Measurements from ENCODE around the gene EEPD1. TPM values are rescaled to one million over a fixed set of nuclear protein-coding genes. Genes with fewer than 3 reads are reported as not detected.

The EEPD1 gene
- total RNA-seq, 1 donor from 2014 or later = 0.61 TPM

DNA sequence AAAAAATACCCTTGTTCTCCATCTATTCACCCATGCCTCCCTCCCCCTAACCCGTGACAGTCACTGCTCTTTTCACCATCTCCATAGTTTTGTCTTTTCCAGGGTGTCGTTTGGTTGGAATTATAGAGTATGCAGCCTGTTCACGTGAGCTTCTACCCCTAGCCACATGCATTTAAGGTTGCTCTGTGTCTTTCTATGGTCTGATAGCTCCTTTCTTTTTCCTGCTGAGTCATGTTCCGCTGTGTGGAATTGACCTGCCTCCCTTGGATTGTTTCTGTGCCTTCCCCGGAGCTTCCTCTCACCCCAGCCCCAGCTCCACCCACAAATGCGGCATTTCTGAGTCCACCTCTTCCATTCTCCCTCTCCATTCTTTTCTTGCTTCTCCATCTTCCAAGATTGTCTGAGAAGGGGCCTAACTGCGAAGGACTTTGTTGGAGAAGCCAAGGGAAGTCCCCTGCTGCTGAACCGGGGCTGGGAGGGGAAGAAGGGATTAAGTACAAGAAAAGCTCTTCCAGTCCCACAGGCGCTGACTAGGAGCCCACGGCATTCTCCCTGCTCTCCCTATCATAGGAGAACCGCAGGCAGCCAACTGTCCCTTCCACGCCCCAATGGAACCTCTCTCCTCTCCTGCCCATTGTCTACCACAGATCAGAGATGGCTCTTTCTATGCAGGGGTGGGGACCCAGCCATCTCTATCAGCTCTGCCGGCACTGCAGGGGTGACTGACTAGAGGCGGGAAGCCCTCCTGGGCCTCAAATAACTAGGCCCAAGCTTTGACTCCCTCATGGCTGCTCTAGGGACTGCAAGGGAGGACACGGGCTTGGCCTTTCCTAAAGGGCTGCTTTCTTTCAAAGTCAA lies 149.1 kb downstream of the EEPD1 start:
- Mint-ChIP-seq H3K27ac (no peak overlapping the region), H3K4me3 (no peak overlapping the region), H3K27me3 (no peaks in the 10 kb centered on the region), H3K9me3 (no peaks in the 10 kb centered on the region), H3K36me3 (ENCODE audit: low read depth) (peaks cover 5% of the 10 kb centered on the region), H3K4me1 (no peaks in the 10 kb centered on the region)
- DNase-seq = no peak
- intact Hi-C loops (cut with micrococcal nuclease) = no loop called here

DNA sequence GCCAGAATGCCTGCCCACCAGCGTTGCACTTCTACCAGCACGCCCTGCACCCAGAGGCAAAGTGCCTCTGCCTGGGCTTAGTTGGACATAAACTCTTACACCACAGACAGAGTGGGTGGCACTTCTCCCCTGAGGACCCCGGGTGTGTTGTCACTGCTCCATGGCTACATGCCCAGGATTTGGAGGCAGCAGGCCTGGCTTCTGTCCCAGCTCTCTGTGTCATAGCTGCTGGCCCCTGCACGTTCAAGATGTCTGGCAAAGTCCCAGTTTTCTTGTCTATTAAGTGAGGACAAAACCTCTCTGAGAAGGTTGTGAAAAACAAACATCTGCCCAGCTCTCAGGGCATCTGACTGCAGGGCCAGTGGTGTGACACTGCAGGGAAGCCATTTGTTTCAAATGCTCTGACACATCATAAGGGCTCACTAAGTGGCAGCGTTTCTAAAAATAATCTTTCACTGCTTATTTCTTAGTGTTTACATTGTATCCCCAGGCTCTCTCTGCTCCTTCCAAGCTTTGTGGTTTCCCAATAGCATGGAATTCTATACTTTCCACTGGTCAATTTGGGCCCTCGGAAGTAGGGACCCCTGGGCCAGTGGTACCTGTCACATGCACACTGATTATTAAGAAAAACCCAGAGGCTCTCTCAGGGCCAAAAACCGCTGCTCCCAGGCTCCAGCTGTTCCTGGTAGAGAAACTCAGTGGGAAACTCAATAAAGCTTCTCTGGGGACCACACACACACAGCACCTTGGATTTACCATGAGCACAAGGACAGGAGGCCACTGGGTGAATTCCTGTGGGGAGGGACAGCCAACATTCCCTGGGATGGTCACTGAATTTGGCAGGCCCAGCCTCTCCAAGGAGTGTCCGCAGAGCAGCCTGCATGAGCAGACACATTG lies 150.4 kb downstream of the EEPD1 start:
- no peaks in the 10 kb centered on the region for H3K4me1 Mint-ChIP-seq
- H3K27me3 Mint-ChIP-seq = no peaks in the 10 kb centered on the region
- DNase-seq = no peak
- intact Hi-C loops (cut with micrococcal nuclease) = no loop called here
- H3K36me3 Mint-ChIP-seq (ENCODE audit: low read depth) = no peaks in the 10 kb centered on the region
- H3K27ac Mint-ChIP-seq = no peak overlapping the region
- no peak overlapping the region for H3K4me3 Mint-ChIP-seq
- no peaks in the 10 kb centered on the region for H3K9me3 Mint-ChIP-seq

GRCh38 chr7:36304099-36304425 lies 151.0 kb downstream of the EEPD1 start:
- Mint-ChIP-seq H3K27ac (no peak overlapping the region), H3K4me1 (no peaks in the 10 kb centered on the region), H3K27me3 (no peaks in the 10 kb centered on the region), H3K4me3 (no peak overlapping the region), H3K9me3 (no peaks in the 10 kb centered on the region), H3K36me3 (ENCODE audit: low read depth) (no peaks in the 10 kb centered on the region)
- no peak for DNase-seq
- intact Hi-C loops (cut with micrococcal nuclease) = no loop called here

DNA sequence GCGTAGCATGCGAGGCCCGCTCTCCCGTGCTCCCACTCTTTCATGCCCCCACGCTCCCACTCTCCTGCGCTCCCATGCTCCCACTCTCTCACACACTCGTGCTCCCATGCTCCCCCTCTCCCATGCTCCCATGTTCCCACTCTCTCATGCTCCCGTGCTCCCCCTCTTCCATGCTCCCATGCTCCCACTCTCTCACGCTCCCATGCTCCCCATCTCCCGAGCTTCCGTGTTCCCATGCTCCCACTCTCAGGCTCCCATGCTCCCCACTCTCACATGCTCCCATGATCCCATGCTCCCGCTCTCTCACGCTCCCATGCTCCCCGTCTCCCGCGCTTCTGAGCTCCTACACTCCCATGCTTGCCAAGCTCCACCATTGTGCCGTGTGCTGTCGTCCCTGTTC lies 152.2 kb downstream of the EEPD1 start:
- no peak overlapping the region for H3K4me3 Mint-ChIP-seq
- H3K4me1 Mint-ChIP-seq = no peaks in the 10 kb centered on the region
- H3K9me3 Mint-ChIP-seq = no peaks in the 10 kb centered on the region
- no peak overlapping the region for H3K27ac Mint-ChIP-seq
- intact Hi-C loops (cut with micrococcal nuclease) = no loop called here
- no peaks in the 10 kb centered on the region for H3K36me3 Mint-ChIP-seq (ENCODE audit: low read depth)
- no peaks in the 10 kb centered on the region for H3K27me3 Mint-ChIP-seq
- no peak for DNase-seq

GRCh38 chr7:36305648-36306047 lies 152.6 kb downstream of the EEPD1 start:
- no peaks in the 10 kb centered on the region for H3K27me3 Mint-ChIP-seq
- H3K27ac Mint-ChIP-seq = no peak overlapping the region
- no peaks in the 10 kb centered on the region for H3K36me3 Mint-ChIP-seq (ENCODE audit: low read depth)

GRCh38 chr7:36306222-36306621 lies 153.2 kb downstream of the EEPD1 start:
- Mint-ChIP-seq H3K27ac (no peak overlapping the region), H3K4me3 (no peak overlapping the region), H3K9me3 (no peaks in the 10 kb centered on the region), H3K4me1 (no peaks in the 10 kb centered on the region), H3K36me3 (ENCODE audit: low read depth) (no peaks in the 10 kb centered on the region), H3K27me3 (no peaks in the 10 kb centered on the region)
- intact Hi-C loops (cut with micrococcal nuclease) = no loop called here
- DNase-seq = no peak

More at GRCh38 chr7:36305648-36306047, 152.6 kb downstream of the EEPD1 start:
- no peak overlapping the region for H3K4me3 Mint-ChIP-seq
- no peaks in the 10 kb centered on the region for H3K4me1 Mint-ChIP-seq
- H3K9me3 Mint-ChIP-seq = no peaks in the 10 kb centered on the region
- DNase-seq = no peak
- intact Hi-C loops (cut with micrococcal nuclease) = no loop called here

DNA sequence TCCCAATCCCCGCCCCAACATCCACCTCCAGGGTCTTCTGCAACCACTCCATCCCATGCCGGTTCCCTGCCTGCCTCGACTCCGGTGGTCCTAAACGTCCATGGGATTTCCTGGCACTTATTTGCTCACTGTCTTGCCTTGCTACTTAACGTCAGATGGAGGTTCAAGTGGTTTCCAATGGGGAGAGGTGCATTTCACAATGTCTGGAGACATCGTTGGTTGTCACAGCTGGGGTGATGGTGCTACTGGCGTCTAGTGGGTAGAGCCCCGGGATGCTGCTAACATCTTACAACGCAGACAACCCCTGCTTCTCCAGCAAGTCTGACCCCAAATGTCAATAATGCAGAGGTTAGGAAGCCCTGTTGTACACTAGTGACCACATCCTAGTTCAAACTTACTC lies 153.7 kb downstream of the EEPD1 start:
- no peak overlapping the region for H3K4me3 Mint-ChIP-seq
- intact Hi-C loops (cut with micrococcal nuclease) = no loop called here
- H3K27me3 Mint-ChIP-seq = no peaks in the 10 kb centered on the region
- DNase-seq = no peak
- H3K9me3 Mint-ChIP-seq = no peaks in the 10 kb centered on the region
- H3K27ac Mint-ChIP-seq = no peak overlapping the region
- H3K4me1 Mint-ChIP-seq = no peaks in the 10 kb centered on the region
- H3K36me3 Mint-ChIP-seq (ENCODE audit: low read depth) = no peaks in the 10 kb centered on the region

DNA sequence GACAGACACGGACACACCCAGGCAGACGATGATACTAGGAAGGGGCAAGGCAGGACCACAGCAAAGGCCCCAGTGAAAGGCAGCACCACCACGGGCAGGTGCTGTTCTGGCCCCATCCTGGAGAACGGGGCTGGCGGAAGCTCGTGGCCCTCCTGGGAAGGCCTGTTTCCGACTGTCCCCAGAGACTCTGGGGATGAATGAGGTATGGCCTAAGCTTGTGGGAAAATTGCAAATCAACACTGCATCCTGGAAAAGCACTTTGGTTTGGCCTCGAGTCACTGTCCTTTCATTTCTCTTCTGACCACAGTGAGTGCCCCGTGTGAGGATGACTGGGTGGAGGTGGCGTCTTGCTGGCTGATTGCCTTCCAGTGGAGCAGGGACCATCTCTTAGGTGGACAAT lies 155.0 kb downstream of the EEPD1 start:
- intact Hi-C loops (cut with micrococcal nuclease) = no loop called here
- no peaks in the 10 kb centered on the region for H3K36me3 Mint-ChIP-seq (ENCODE audit: low read depth)
- no peaks in the 10 kb centered on the region for H3K9me3 Mint-ChIP-seq
- H3K27me3 Mint-ChIP-seq = no peaks in the 10 kb centered on the region
- DNase-seq = no peak
- H3K27ac Mint-ChIP-seq = no peak overlapping the region
- no peak overlapping the region for H3K4me3 Mint-ChIP-seq
- peaks cover 5% of the 10 kb centered on the region for H3K4me1 Mint-ChIP-seq

DNA sequence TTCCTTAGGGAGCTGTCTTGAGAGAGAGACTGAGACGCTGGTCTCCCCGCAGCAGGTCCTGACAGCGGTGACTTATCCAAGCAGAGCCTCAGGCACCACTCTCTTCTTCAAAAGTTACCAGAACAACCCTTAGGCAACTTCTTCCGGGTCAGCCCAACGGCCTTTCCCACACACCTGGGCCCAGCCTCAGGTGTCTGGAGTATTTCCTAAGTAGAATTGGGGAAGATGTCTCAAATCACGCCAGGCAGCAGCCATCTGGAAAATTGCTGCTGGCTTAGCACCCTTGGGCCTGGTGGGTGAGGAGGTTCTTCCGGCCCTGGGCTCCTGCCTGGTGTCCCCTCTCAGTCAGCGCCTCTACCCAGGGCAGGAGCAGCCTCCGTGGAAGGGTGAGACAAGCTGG lies 156.2 kb downstream of the EEPD1 start:
- Mint-ChIP-seq H3K27me3 (no peaks in the 10 kb centered on the region), H3K36me3 (ENCODE audit: low read depth) (no peaks in the 10 kb centered on the region), H3K27ac (no peak overlapping the region), H3K4me1 (peaks cover 5% of the 10 kb centered on the region), H3K9me3 (no peaks in the 10 kb centered on the region), H3K4me3 (no peak overlapping the region)
- no peak for DNase-seq
- intact Hi-C loops (cut with micrococcal nuclease) = no loop called here

GRCh38 chr7:36309716-36310115 lies 156.7 kb downstream of the EEPD1 start:
- Mint-ChIP-seq H3K27ac (no peak overlapping the region), H3K36me3 (ENCODE audit: low read depth) (no peaks in the 10 kb centered on the region), H3K4me3 (no peak overlapping the region), H3K9me3 (no peaks in the 10 kb centered on the region), H3K27me3 (no peaks in the 10 kb centered on the region), H3K4me1 (peaks cover 5% of the 10 kb centered on the region)
- intact Hi-C loops (cut with micrococcal nuclease) = no loop called here
- DNase-seq = no peak

GRCh38 chr7:36310897-36311296 lies 157.8 kb downstream of the EEPD1 start:
- intact Hi-C loops (cut with micrococcal nuclease) = no loop called here
- H3K36me3 Mint-ChIP-seq (ENCODE audit: low read depth) = no peaks in the 10 kb centered on the region
- peaks cover 7% of the 10 kb centered on the region for H3K4me1 Mint-ChIP-seq
- no peaks in the 10 kb centered on the region for H3K9me3 Mint-ChIP-seq
- no peaks in the 10 kb centered on the region for H3K27me3 Mint-ChIP-seq
- no peak overlapping the region for H3K4me3 Mint-ChIP-seq
- H3K27ac Mint-ChIP-seq = no peak overlapping the region
- no peak for DNase-seq

DNA sequence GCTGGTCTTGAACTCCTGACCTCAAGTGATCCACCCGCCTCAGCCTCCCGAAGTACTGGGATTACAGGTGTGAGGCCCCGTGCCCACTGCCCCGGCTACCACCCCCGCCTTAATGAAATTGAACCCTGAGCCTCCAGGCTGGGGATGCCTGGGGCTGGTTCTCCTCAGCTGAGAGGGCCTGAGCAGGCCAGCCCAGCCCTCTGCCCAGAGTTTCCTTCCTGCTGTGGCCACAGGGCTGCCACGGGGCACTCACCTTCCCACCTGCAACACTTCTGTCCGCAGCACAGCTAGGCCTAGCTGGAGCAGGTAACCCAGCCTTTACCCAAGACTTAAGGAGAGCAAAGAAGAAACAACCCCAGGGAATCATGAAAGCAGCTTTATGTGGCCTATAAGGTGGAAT lies 158.5 kb downstream of the EEPD1 start:
- no peak for DNase-seq
- intact Hi-C loops (cut with micrococcal nuclease) = no loop called here
- H3K9me3 Mint-ChIP-seq = no peaks in the 10 kb centered on the region
- no peaks in the 10 kb centered on the region for H3K36me3 Mint-ChIP-seq (ENCODE audit: low read depth)
- peaks cover 7% of the 10 kb centered on the region for H3K4me1 Mint-ChIP-seq
- H3K27me3 Mint-ChIP-seq = no peaks in the 10 kb centered on the region
- no peak overlapping the region for H3K4me3 Mint-ChIP-seq
- no peak overlapping the region for H3K27ac Mint-ChIP-seq

DNA sequence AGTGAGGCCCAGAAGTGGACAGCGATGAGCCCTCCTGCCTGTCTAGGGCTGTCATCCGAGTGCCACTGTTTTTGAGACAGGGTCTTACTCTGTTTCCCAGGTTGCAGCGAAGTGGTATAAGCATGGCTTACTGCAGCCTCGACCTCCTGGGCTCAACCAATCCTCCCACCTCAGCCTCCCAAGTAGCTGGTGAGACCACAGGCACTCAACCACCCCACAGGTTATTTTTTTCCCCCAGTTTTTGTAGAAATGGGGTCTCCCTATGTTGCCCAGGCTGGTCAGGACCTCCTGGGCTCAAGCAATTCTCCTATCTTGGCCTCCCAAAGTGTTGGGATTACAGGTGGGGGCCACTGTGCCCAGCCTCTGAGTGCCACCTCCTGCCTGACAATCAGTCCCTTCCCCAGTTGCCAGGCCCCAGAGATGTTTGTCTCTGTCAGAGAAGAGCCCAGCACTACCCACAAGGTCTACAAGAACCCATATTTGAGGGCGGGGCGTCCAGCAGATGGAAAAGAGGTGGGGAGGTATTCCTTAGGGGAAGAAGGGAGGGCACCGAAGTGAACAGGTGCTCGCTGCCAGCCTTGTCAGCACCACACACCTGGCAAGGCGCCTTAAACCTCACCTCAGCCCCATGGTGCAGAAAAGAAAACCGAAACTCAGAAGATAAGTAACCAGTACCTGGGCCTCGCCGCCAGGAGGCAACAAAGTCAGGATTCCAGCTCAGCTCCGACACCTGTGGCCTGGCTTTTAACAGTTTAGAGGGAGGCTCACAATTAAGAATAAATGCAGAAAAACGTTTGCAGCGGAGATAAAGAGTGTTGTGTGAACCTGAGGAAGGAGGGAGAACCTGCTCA lies 159.2 kb downstream of the EEPD1 start:
- H3K4me1 Mint-ChIP-seq = peaks cover 7% of the 10 kb centered on the region
- no peaks in the 10 kb centered on the region for H3K9me3 Mint-ChIP-seq
- peak; percentile 67 for DNase-seq
- intact Hi-C loops (cut with micrococcal nuclease) = no loop called here
- H3K36me3 Mint-ChIP-seq (ENCODE audit: low read depth) = no peaks in the 10 kb centered on the region
- H3K27ac Mint-ChIP-seq = no peak overlapping the region
- H3K4me3 Mint-ChIP-seq = no peak overlapping the region
- no peaks in the 10 kb centered on the region for H3K27me3 Mint-ChIP-seq

GRCh38 chr7:36312915-36313334 lies 159.9 kb downstream of the EEPD1 start:
- no peaks in the 10 kb centered on the region for H3K27me3 Mint-ChIP-seq
- DNase-seq = no peak
- H3K27ac Mint-ChIP-seq = no peak overlapping the region
- H3K4me3 Mint-ChIP-seq = no peak overlapping the region
- no peaks in the 10 kb centered on the region for H3K9me3 Mint-ChIP-seq
- intact Hi-C loops (cut with micrococcal nuclease) = no loop called here
- H3K4me1 Mint-ChIP-seq = peaks cover 7% of the 10 kb centered on the region
- H3K36me3 Mint-ChIP-seq (ENCODE audit: low read depth) = no peaks in the 10 kb centered on the region

Measured in activated CD4-positive, alpha-beta T cell treated with anti-CD3 and anti-CD28 coated beads, Interleukin-2, amount 10 ng/mL, durations not matched to agents 24 days and 14 days (primary cell).